IMR-90 (cell line): ENCODE results near the gene LRRC4C. TPM values are rescaled to one million over a fixed set of nuclear protein-coding genes. Genes with fewer than 3 reads are reported as not detected.
A peak's percentile ranks its signal among the peaks of the same experiment; 100 is the strongest.

Experiments
- ATAC-seq: fragments of 200-7000 bp; cut with Tn5 transposase; 2 replicates; pipeline ENCODE4 v1.9.1; 2020; ENCODE audit warnings: low read depth, mild to moderate bottlenecking, moderate library complexity
- BruUV-seq: library from RNA; stranded (reverse); fragments of 400-500 nt; replicated peaks from 2 replicates; lab custom pipeline; 2021; lab: Mats Ljungman, UMichigan
- CTCF ChIA-PET: fragments of 300-600 bp; formaldehyde crosslinking; extraction: SDS; loops from one replicate; lab custom pipeline; 2021; ENCODE audit warnings: antibody characterized with exemption; lab: Yijun Ruan, JAX
- POLR2A ChIA-PET: fragments of 300-600 bp; sonication (Branson Sonifier 250); formaldehyde crosslinking; loops from one replicate; lab custom pipeline; 2022; ENCODE audit warnings: antibody characterized with exemption; ENCODE audit not compliant: unreplicated experiment; lab: Charles Lee
- DNase-seq: peaks from one replicate; pipeline ENCODE4 v3.0.0; 2013
- H2AFZ ChIP-seq: replicated peaks from 2 replicates; pipeline ENCODE3; 2013; ENCODE audit warnings: low read length, mild to moderate bottlenecking; ENCODE audit not compliant: poor library complexity
- H2AK5ac ChIP-seq: 2 replicates; pipeline ENCODE4 v1.6.1; 2013; ENCODE audit warnings: low read depth, low read length, inconsistent platforms
- H2AK9ac ChIP-seq: replicated peaks from 2 replicates; pipeline ENCODE3; 2013; ENCODE audit warnings: mild to moderate bottlenecking, low read depth, low read length, moderate library complexity; ENCODE audit not compliant: poor library complexity
- H2BK120ac ChIP-seq: 2 replicates; pipeline ENCODE4 v1.6.1; 2013; ENCODE audit warnings: low read depth, low read length, inconsistent platforms
- H2BK15ac ChIP-seq: 3 replicates; pipeline ENCODE4 v1.6.1; 2013; ENCODE audit warnings: low read depth, low read length, inconsistent platforms
- H2BK20ac ChIP-seq: 2 replicates; pipeline ENCODE4 v1.6.1; 2013; ENCODE audit warnings: low read depth, mild to moderate bottlenecking, inconsistent platforms, low read length, moderate library complexity
- H2BK5ac ChIP-seq: 2 replicates; pipeline ENCODE4 v1.6.1; 2013; ENCODE audit warnings: mild to moderate bottlenecking, low read depth, low read length, inconsistent platforms; ENCODE audit not compliant: poor library complexity, severe bottlenecking
- H3K14ac ChIP-seq: replicated peaks from 2 replicates; pipeline ENCODE4 v1.6.1; 2013; ENCODE audit warnings: low read depth, low read length, inconsistent platforms
- H3K18ac ChIP-seq: 2 replicates; pipeline ENCODE4 v1.6.1; 2013; ENCODE audit warnings: low read depth, low read length, control low read depth
- H3K23ac ChIP-seq: 2 replicates; pipeline ENCODE4 v1.6.1; 2013; ENCODE audit warnings: low read depth, low read length, inconsistent platforms
- H3K27ac ChIP-seq: 2 replicates; pipeline ENCODE4 v1.5.1; 2013; ENCODE audit warnings: mild to moderate bottlenecking, control low read depth, low read length; ENCODE audit not compliant: insufficient read depth
- H3K27me3 ChIP-seq: 2 replicates; pipeline ENCODE4 v1.6.1; 2013; ENCODE audit warnings: low read length; ENCODE audit not compliant: control insufficient read depth, insufficient read depth
- H3K36me3 ChIP-seq: 2 replicates; pipeline ENCODE4 v1.6.1; 2013; ENCODE audit warnings: low read length, mixed read lengths; ENCODE audit not compliant: control insufficient read depth, insufficient read depth
- H3K4ac ChIP-seq: 2 replicates; pipeline ENCODE4 v1.6.1; 2013; ENCODE audit warnings: low read depth, low read length, inconsistent platforms
- H3K4me1 ChIP-seq: 2 replicates; pipeline ENCODE4 v1.6.1; 2013; ENCODE audit warnings: low read length, mixed read lengths; ENCODE audit not compliant: control insufficient read depth, insufficient read depth
- H3K4me2 ChIP-seq: 2 replicates; pipeline ENCODE4 v1.6.1; 2013; ENCODE audit warnings: low read depth, mild to moderate bottlenecking, control low read depth, low read length, moderate library complexity
- H3K4me3 ChIP-seq: 2 replicates; pipeline ENCODE4 v1.5.1; 2013; ENCODE audit warnings: low read depth, mild to moderate bottlenecking, control low read depth, low read length, moderate library complexity; ENCODE audit not compliant: insufficient read depth
- H3K56ac ChIP-seq: 2 replicates; pipeline ENCODE4 v1.6.1; 2013; ENCODE audit warnings: low read length, inconsistent platforms; ENCODE audit not compliant: insufficient read depth; ENCODE audit errors: extremely low read depth
- H3K79me1 ChIP-seq, 2 experiments: 2 replicates each; pipeline ENCODE4 v1.6.1; 2013; ENCODE audit warnings: low read length in 2 of 2, inconsistent platforms in 1 of 2, low read depth in 1 of 2
- H3K9ac ChIP-seq: 2 replicates; pipeline ENCODE4 v1.6.1; 2013; ENCODE audit warnings: low read depth, low read length, control low read depth
- H3K9me1 ChIP-seq: 2 replicates; pipeline ENCODE4 v1.6.1; 2013; ENCODE audit warnings: low read length, inconsistent platforms; ENCODE audit not compliant: insufficient read depth
- H3K9me3 ChIP-seq: 2 replicates; pipeline ENCODE4 v1.6.1; 2013; ENCODE audit warnings: low read length; ENCODE audit not compliant: control insufficient read depth, insufficient read depth
- H4K20me1 ChIP-seq: 2 replicates; pipeline ENCODE4 v1.6.1; 2013; ENCODE audit warnings: low read length, inconsistent platforms; ENCODE audit not compliant: insufficient read depth
- H4K5ac ChIP-seq: 2 replicates; pipeline ENCODE4 v1.6.1; 2013; ENCODE audit warnings: mild to moderate bottlenecking, low read depth, low read length, control low read depth
- H4K8ac ChIP-seq, 2 experiments: 2 replicates each; pipeline ENCODE4 v1.6.1; 2013; ENCODE audit warnings: low read depth in 2 of 2, low read length in 2 of 2, control low read depth in 1 of 2, inconsistent platforms in 1 of 2
- H4K91ac ChIP-seq: 2 replicates; pipeline ENCODE4 v1.6.1; 2013; ENCODE audit warnings: low read depth, low read length, inconsistent platforms; ENCODE audit not compliant: insufficient read depth
- BHLHE40 ChIP-seq: fragments of 150-350 bp; IDR thresholded peaks from 2 replicates; pipeline ENCODE4 v1.6.1; 2016; ENCODE audit warnings: mild to moderate bottlenecking, low read depth, low read length
- CEBPB ChIP-seq: IDR thresholded peaks from 2 replicates; pipeline ENCODE4 v1.6.1; 2012; ENCODE audit warnings: low read depth, low read length, improper control_type of control experiment
- CHD1 ChIP-seq: IDR thresholded peaks from 2 replicates; pipeline ENCODE4 v1.6.1; 2012; ENCODE audit warnings: low read depth, low read length, improper control_type of control experiment
- CTCF ChIP-seq: conservative IDR thresholded peaks from 2 replicates; pipeline ENCODE4 v1.5.1; 2012; ENCODE audit warnings: mild to moderate bottlenecking, low read depth, low read length, improper control_type of control experiment
- FOS ChIP-seq: fragments of 150-350 bp; IDR thresholded peaks from 2 replicates; pipeline ENCODE4 v1.6.1; 2016; ENCODE audit warnings: low read depth, low read length
- MAFK ChIP-seq: IDR thresholded peaks from 2 replicates; pipeline ENCODE4 v1.6.1; 2012; ENCODE audit warnings: low read depth, low read length, improper control_type of control experiment
- MXI1 ChIP-seq: IDR thresholded peaks from 2 replicates; pipeline ENCODE4 v1.6.1; 2012; ENCODE audit warnings: low read depth, mild to moderate bottlenecking, low read length, moderate library complexity, borderline replicate concordance
- POLR2A ChIP-seq: IDR thresholded peaks from 2 replicates; pipeline ENCODE4 v1.6.1; 2012; ENCODE audit warnings: mild to moderate bottlenecking, low read depth, low read length
- RCOR1 ChIP-seq: IDR thresholded peaks from 2 replicates; pipeline ENCODE4 v1.6.1; 2012; ENCODE audit warnings: mild to moderate bottlenecking, low read length, improper control_type of control experiment; ENCODE audit not compliant: insufficient replicate concordance
- RFX5 ChIP-seq: IDR thresholded peaks from 2 replicates; pipeline ENCODE4 v1.8.0; 2012; ENCODE audit warnings: low read depth, mild to moderate bottlenecking, low read length, moderate library complexity
- SMC3 ChIP-seq: fragments of 150-350 bp; IDR thresholded peaks from 2 replicates; pipeline ENCODE4 v1.6.1; 2016; ENCODE audit warnings: low read depth, mild to moderate bottlenecking, antibody characterized with exemption, low read length, moderate library complexity
- USF2 ChIP-seq: fragments of 150-350 bp; IDR thresholded peaks from 2 replicates; pipeline ENCODE4 v1.6.1; 2017; ENCODE audit warnings: mild to moderate bottlenecking, antibody characterized with exemption, low read length, low read depth
- whole genome bisulfite sequencing, 2 experiments: methylation state at CpG; one replicate each; pipeline versions ENCODE4 v1.1.5 to v1.1.7; 2013; ENCODE audit warnings: missing lambda C conversion rate in 2 of 2; ENCODE audit not compliant: insufficient read length in 1 of 2; ENCODE audit errors: extremely low coverage in 2 of 2; 5-methylcytosine and 5-hydroxymethylcytosine counted together
- dilution Hi-C: fragments of 300-500 bp; cut with HindIII; formaldehyde crosslinking; loops from one replicate; pipeline ENCODE4 v1.14.3; 2018; ENCODE audit warnings: low sequenced_read_pairs; ENCODE audit not compliant: unreplicated experiment
- in situ Hi-C: fragments of 300-500 bp; cut with MboI; formaldehyde crosslinking; loops from 3 replicates; pipeline ENCODE4 v1.14.3; 2019; ENCODE audit warnings: low sequenced_read_pairs, inconsistent platforms, mixed read lengths
- intact Hi-C: fragments of 100-400 bp; cut with micrococcal nuclease; formaldehyde crosslinking; loops from 2 replicates; pipeline ENCODE4 v1.10.0; 2022
- polyA plus RNA-seq, 3 experiments: library from polyadenylated mRNA; depleted of rRNA; stranded (reverse); fragments of >200 nt; gene quantifications; 2 replicates each; pipeline ENCODE4 v1.2.3, GENCODE V29; 2012; ENCODE audit warnings: low replicate concordance in 1 of 3
- total RNA-seq: library from RNA; depleted of rRNA; stranded (reverse); fragments of >200 nt; gene quantifications from 2 replicates; pipeline ENCODE4 v1.2.3, GENCODE V29; 2012
- TF ChIP-seq, protein P1 (sequence below): fragments of 150-350 bp; IDR thresholded peaks from 2 replicates; pipeline ENCODE4 v1.6.1; 2016; ENCODE audit warnings: low read depth, mild to moderate bottlenecking, low read length, moderate library complexity, borderline replicate concordance

Gene LRRC4C
- total and polyA plus RNA-seq, 2 of the 4 experiments (the other 2 are of a cell fraction), result under 0.01 to 0.03 TPM

DNA sequence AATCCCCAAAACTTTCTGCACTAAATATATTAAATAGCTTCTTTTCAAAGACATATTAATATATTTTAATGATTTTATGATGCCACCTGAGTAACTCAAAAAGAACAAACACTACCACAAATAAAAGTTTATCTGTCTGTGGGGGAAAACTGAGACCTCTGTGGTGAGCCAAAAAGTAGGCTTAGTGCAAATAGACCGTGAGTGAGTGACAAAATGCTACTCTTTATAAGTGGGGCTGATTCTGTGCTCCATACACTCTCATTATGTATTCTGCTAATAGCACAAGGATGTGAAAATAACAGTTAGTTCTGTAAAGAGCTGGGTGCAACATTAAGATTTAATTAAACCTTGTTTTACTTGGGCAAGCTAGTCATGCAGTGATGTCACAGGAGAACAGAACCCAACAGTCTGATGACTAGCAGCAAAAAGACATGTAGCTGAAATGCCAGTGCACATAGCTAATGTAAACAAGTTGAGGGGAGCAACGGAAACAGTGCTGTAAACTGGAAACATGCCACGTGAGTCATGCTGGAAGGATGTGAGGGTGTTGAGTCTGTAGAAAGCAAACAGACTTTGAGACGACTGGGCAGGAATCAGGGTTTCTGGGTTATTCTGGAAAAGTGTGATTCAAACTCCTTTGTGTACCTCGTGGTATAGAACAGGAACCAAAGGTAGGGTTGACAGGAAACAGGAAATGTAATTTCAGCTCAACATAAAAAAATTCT lies 1130.4 kb downstream of the LRRC4C start:
- Histone ChIP-seq H3K14ac (peak overlapping the region; percentile 70; the same call in 1 of the 2 replicates), H2BK5ac (peak overlapping the region; percentile 92), H4K20me1 (no peaks in the 10 kb centered on the region), H3K4me3 (no peak overlapping the region), H3K56ac (peak overlapping the region; percentile 75), H4K5ac (no peak overlapping the region), H3K9ac (no peak overlapping the region; the same call in 1 of the 2 replicates), H3K23ac (peak overlapping the region; percentile 86), H2AK5ac (no peak overlapping the region), H3K36me3 (no peaks in the 10 kb centered on the region), H3K9me1 (no peaks in the 10 kb centered on the region), H3K27me3 (no peaks in the 10 kb centered on the region), H2BK20ac (peak overlapping the region; percentile 95), H4K8ac (peak overlapping the region in 1 of 2 experiments; percentile 53; a peak in 3 of 4 replicates), H3K4me1 (peaks cover 4% of the 10 kb centered on the region; the same call in 1 of the 2 replicates), H3K4ac (peak overlapping the region; percentile 64; the same call in 1 of the 2 replicates), H3K18ac (peak overlapping the region; percentile 43; the same call in 1 of the 2 replicates), H2AK9ac (no peak overlapping the region), H2AFZ (peak overlapping the region; percentile 76), H3K4me2 (peak overlapping the region; percentile 48; the same call in 1 of the 2 replicates), H2BK120ac (peak overlapping the region; percentile 89), H3K9me3 (no peaks in the 10 kb centered on the region), H4K91ac (peak overlapping the region; percentile 53; the same call in 1 of the 2 replicates), H3K79me1 (no peaks in the 10 kb centered on the region), H2BK15ac (no peak overlapping the region), H3K27ac (peak overlapping the region; percentile 24)
- in situ Hi-C loops (no loop called here), dilution Hi-C loops (no loop called here), intact Hi-C loops (no loop called here)
- BruUV-seq, result no TSS peak
- 0% methylated on average over 1 of the region's 5 CpGs; no CpG with 5 or more reads in 1 of the 2 experiments for WGBS, 2 experiments
- POLR2A ChIA-PET, result interaction anchor here (0.6 kb wide), 1 partner anchor 303 kb away, joined by 4 read pairs; no protein-coding TSS in a partner anchor
- DNase-seq (peak; percentile 100), ATAC-seq (peak; percentile 96)
- CTCF ChIA-PET, result interaction anchor here (0.6 to 1.0 kb wide), 3 partner anchors 8 to 35 kb away, joined by 3 to 6 read pairs (median 5); no protein-coding TSS in a partner anchor
- TF ChIP-seq SMC3 (no peak), BHLHE40 (peak; percentile 76), MXI1 (0 out of 2 replicates have a peak, but pooled peaks have one; percentile 34), RCOR1 (peak; percentile 94), USF2 (peak; percentile 41; the same call in 1 of the 2 replicates), CTCF (no peak), CEBPB (peak; percentile 74), POLR2A (no peak), RFX5 (peak; percentile 86), MAFK (peak; percentile 67), FOS (peak; percentile 99), CHD1 (peak; percentile 43; the same call in 1 of the 2 replicates)
- TF ChIP-seq, protein P1, sequence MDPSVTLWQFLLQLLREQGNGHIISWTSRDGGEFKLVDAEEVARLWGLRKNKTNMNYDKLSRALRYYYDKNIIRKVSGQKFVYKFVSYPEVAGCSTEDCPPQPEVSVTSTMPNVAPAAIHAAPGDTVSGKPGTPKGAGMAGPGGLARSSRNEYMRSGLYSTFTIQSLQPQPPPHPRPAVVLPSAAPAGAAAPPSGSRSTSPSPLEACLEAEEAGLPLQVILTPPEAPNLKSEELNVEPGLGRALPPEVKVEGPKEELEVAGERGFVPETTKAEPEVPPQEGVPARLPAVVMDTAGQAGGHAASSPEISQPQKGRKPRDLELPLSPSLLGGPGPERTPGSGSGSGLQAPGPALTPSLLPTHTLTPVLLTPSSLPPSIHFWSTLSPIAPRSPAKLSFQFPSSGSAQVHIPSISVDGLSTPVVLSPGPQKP, result no peak
